Endothelial cell of umbilical vein (primary cell): ENCODE data around the gene AP3S2.

ENCODE experiments used
- EZH2 ChIP-seq: IDR thresholded peaks from 2 replicates; pipeline ENCODE4 v1.6.1; 2012; ENCODE audit warnings: borderline replicate concordance, low read depth, mild to moderate bottlenecking, moderate library complexity, low read length, inconsistent platforms; ENCODE audit not compliant: severe bottlenecking
- POLR2A ChIP-seq: IDR thresholded peaks from 2 replicates; pipeline ENCODE4 v1.6.1; 2012; ENCODE audit warnings: low read depth, mild to moderate bottlenecking, control low read depth, low read length
- POLR2AphosphoS5 ChIP-seq: IDR thresholded peaks from 2 replicates; pipeline ENCODE4 v1.6.1; 2012; ENCODE audit warnings: low read depth, mild to moderate bottlenecking, control low read depth, low read length, moderate library complexity; ENCODE audit not compliant: insufficient read depth
- TF ChIP-seq, protein P1 (sequence below), 2 donors: IDR thresholded peaks; 1 replicate in 1 of 2; 2 replicates in 1 of 2; pipeline ENCODE4 v1.5.1; 2011; ENCODE audit warnings: low read length in 2 of 2, mild to moderate bottlenecking in 2 of 2, moderate library complexity in 2 of 2, control low read depth in 1 of 2, inconsistent platforms in 1 of 2, low read depth in 1 of 2; ENCODE audit not compliant: insufficient read depth in 1 of 2; ENCODE audit errors: extremely low read depth in 1 of 2

DNA sequence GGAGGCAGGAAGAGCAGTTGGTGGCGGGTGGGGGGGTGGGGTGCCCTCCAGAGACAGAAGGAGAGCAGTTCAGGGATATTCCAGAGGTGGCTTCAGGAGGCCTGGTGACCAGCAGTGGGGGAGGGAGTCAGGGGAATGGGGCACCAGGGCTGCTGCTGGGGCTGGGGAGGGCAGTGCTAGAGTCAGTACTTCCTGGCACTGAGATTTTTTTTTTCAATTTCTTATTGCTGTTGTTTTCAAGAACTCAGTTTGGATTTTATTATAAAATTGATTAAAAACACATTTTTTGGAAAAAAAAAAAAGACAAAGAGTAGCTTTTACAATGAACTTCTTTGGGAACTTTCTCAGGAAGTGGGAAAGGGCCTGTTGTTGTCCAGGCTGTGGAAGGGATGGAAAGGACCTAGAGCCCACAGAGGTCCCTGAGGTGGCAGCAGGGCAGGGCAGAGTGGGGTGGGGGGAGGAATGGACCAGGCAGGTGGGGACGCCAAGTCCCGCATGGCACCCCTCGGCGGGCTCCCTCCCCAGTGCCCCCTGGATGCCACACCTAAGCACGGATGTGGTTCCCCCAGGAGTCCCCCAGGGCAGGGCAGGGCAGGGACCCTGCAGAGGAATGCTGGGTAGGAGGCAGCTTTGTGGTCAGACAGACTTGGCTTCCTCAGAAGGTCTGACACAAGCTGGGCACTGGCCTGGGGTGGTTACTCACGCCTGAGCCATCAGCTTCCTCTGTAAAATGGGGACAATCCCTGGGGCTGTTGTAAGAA is 70.7 kb downstream of the AP3S2 start:
- TF ChIP-seq, protein P1, sequence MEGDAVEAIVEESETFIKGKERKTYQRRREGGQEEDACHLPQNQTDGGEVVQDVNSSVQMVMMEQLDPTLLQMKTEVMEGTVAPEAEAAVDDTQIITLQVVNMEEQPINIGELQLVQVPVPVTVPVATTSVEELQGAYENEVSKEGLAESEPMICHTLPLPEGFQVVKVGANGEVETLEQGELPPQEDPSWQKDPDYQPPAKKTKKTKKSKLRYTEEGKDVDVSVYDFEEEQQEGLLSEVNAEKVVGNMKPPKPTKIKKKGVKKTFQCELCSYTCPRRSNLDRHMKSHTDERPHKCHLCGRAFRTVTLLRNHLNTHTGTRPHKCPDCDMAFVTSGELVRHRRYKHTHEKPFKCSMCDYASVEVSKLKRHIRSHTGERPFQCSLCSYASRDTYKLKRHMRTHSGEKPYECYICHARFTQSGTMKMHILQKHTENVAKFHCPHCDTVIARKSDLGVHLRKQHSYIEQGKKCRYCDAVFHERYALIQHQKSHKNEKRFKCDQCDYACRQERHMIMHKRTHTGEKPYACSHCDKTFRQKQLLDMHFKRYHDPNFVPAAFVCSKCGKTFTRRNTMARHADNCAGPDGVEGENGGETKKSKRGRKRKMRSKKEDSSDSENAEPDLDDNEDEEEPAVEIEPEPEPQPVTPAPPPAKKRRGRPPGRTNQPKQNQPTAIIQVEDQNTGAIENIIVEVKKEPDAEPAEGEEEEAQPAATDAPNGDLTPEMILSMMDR (IDR thresholded peaks at IDR 0.05; ENCODE audit: extremely low read depth in 1 of 2, insufficient read depth in 1 of 2, low read depth in 1 of 2, low read length in 2 of 2): no peak
- TF ChIP-seq POLR2A (no peak), POLR2AphosphoS5 (no peak), EZH2 (no peak)
